ENCODE results near the gene MEAK7.

MEAK7 gene

DNA sequence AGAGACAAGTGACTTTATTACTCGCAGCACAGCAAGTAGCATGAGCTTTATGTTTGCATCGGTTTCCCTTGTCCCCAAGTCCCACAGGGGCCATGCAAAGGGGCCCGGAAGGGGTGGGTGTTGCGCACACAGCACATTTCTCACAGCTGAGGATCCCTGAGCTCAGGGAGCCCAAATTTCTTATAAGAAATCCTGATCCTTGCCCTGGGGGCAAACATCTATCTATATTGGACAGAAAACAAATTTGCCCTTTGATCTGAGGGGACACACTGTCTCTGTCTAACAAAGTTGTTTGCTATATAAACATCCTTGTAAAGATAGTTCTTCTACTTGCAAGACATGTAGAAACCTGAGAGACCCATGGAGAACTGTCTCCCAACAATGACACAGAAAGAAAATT, 35.7 kb upstream of the MEAK7 start:
- TF ChIP-seq, protein P1, sequence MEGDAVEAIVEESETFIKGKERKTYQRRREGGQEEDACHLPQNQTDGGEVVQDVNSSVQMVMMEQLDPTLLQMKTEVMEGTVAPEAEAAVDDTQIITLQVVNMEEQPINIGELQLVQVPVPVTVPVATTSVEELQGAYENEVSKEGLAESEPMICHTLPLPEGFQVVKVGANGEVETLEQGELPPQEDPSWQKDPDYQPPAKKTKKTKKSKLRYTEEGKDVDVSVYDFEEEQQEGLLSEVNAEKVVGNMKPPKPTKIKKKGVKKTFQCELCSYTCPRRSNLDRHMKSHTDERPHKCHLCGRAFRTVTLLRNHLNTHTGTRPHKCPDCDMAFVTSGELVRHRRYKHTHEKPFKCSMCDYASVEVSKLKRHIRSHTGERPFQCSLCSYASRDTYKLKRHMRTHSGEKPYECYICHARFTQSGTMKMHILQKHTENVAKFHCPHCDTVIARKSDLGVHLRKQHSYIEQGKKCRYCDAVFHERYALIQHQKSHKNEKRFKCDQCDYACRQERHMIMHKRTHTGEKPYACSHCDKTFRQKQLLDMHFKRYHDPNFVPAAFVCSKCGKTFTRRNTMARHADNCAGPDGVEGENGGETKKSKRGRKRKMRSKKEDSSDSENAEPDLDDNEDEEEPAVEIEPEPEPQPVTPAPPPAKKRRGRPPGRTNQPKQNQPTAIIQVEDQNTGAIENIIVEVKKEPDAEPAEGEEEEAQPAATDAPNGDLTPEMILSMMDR (IDR thresholded peaks at IDR 0.05) = no peak
- no peak for TF ChIP-seq ZFX (IDR thresholded peaks at IDR 0.05; ENCODE audit: borderline replicate concordance)
- no peak overlapping the region for H3K27ac ChIP-seq

DNA sequence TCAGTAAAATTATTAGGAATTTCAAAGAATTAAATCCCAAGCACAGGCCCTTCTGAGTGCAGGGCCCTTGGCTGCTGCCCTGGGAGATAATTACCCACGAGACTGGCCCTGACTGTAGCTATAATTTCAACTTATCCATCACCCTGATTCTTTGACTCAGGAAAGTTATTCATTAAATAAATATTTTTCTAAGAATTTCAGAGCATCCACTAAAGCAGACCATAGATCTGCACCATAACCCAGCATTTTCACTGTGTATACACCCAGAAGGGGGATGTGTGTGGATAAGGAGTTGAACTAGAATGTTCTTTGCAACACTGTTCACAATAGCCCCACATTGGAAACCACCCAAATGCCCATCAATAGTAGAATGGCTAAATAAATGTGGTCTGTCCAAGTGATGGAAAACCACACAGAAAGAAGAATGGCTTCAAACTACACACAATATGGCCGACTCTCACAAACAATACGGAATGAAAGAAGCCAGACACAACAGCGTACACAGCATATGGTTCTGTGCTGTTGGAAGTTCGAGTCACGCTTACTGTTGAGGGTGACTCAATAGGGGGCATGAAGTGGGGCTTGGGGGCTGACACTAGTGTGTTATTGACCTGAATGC, 33.9 kb upstream of the MEAK7 start:
- TF ChIP-seq, protein P1 (IDR thresholded peaks at IDR 0.05) = no peak
- TF ChIP-seq ZFX (IDR thresholded peaks at IDR 0.05; ENCODE audit: borderline replicate concordance) = no peak
- H3K27ac ChIP-seq = no peak overlapping the region

DNA sequence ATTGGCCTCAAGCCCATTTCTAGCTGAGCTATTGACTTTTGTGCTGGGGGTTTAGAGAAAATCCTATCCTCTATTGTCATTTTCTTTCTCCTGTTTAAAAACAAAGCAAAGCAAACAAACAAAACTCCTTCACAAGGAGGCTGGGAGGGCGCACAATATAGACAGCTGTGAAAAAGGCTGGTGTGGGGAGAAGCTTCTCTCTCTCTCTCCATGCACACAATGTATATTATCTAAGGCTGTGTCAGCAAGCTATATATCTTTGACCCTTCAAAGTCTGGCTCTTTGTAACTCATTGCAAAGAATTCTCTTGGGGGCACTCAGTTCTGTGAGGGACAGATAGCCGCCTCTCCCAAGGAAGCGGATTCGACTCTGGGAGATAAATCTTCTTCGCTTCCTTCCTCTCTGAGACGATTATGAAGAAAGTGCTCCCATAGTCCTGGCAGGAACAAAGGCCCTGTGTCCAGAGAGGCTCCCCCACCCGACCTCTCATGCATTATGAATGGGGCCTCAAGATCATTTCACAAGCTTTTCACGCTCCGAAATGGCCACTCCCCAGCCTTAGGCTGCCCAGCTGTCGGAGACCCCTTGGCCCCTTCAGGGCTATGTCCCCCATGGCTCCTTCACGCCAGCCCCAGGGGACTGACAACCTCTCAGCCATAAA, 33.2 kb upstream of the MEAK7 start:
- no peak overlapping the region for H3K27ac ChIP-seq
- no peak for TF ChIP-seq ZFX (IDR thresholded peaks at IDR 0.05; ENCODE audit: borderline replicate concordance)
- TF ChIP-seq, protein P1 (IDR thresholded peaks at IDR 0.05) = no peak

DNA sequence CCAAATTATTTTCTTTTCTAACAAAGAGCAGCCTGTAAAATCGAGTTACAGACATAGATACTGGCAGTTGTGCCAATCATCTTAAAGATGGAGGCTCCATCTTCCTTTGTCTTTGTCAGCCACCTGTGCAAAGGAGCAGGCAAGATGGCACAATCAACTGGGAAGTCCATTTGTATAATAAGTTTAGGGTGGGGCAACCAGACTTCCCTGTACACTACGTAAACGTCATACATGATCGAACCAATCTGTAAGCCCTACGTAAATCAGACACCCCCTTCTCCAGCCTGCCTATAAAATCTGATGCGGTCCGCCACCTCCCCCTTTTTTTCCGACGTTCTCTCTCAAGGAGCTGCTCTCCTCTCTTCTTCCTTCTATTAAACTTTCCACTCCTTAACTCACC, 31.4 kb upstream of the MEAK7 start:
- H3K27ac ChIP-seq = no peak overlapping the region
- TF ChIP-seq, protein P1 (IDR thresholded peaks at IDR 0.05) = no peak
- no peak for TF ChIP-seq ZFX (IDR thresholded peaks at IDR 0.05; ENCODE audit: borderline replicate concordance)

DNA sequence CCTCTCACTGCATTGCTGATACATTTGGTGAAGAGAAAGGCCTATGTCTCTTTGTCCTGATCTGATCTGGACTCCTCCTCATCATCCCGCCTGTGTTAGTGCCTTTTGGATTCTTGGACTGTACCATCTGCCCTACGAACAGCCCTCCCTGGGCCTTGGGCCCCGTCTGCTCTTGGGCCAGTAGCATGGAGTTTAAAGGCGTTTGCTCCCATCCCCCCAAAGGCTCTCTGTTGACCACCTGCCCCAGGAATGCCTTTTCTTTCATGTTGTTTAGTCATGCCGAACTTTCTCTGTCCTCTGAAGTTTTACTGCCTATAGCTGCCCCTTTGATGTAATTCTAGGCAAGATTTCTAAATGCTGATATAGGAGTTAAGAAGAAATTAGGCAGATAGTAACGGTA, 30.9 kb upstream of the MEAK7 start:
- no peak for TF ChIP-seq ZFX (IDR thresholded peaks at IDR 0.05; ENCODE audit: borderline replicate concordance)
- TF ChIP-seq, protein P1 (IDR thresholded peaks at IDR 0.05) = no peak
- H3K27ac ChIP-seq = no peak overlapping the region

DNA sequence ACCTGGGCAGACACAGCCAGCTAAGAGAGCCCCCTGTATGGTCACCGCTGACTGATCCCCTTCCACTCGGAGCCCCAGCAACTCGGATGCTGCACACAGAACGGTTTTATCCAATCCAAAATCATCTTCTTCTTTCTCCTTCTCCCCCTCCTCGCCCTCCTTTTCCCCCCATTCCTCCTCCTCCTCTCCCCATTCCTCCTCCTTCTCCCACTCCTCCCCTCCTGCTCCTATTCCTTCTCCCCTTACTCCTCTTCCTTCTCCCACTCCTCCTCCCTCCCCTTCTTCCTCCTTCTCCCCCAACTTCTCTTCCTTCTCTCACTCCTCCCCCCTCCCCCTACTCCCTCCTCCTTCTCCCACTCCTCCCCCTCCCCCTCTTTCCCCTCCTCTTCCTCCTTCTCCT, 30.4 kb upstream of the MEAK7 start:
- H3K27ac ChIP-seq = no peak overlapping the region
- TF ChIP-seq, protein P1 (IDR thresholded peaks at IDR 0.05) = no peak
- TF ChIP-seq ZFX (IDR thresholded peaks at IDR 0.05; ENCODE audit: borderline replicate concordance) = no peak

DNA sequence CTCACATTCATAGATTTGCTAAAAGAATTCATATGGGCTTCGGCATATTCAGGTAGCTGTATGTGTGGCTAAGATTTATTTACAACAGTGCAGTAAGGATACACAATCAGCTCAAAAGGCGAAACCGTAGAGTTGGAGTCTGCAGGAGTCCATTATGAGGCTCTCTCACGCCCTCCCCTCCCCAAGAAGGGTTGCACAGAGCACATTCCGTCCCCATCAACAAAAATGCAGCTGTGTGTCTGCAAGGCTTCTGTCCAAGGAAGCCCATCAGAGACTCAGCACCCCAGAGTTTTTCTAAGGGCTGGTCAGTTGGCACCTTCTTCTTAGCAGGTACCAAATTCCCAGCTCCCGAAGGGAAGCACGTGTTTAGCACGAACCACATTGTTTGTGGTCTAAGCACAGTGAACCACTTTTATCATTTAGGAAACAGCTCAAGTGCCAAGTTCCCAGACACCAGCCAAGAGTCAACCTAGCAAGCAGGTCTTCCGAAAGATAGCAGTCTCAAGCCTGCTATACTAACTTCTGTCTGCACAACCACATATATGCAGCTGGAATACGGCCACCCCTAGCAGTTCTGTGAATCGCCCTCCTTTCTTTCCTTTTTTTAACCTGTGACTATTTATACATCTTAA, 28.5 kb upstream of the MEAK7 start:
- TF ChIP-seq, protein P1 (IDR thresholded peaks at IDR 0.05) = no peak
- no peak for TF ChIP-seq ZFX (IDR thresholded peaks at IDR 0.05; ENCODE audit: borderline replicate concordance)
- H3K27ac ChIP-seq = no peak overlapping the region
